Midbrain (tissue), 1 donor: Measurements from ENCODE around the gene TPBGL.
A peak's percentile ranks its signal among the peaks of the same experiment; 100 is the strongest.

Source experiments
- DNase-seq: peaks from one replicate; lab custom pipeline; 2025; lab: John Stamatoyannopoulos, UW

TPBGL gene, protein sequence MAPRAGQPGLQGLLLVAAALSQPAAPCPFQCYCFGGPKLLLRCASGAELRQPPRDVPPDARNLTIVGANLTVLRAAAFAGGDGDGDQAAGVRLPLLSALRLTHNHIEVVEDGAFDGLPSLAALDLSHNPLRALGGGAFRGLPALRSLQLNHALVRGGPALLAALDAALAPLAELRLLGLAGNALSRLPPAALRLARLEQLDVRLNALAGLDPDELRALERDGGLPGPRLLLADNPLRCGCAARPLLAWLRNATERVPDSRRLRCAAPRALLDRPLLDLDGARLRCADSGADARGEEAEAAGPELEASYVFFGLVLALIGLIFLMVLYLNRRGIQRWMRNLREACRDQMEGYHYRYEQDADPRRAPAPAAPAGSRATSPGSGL

DNA sequence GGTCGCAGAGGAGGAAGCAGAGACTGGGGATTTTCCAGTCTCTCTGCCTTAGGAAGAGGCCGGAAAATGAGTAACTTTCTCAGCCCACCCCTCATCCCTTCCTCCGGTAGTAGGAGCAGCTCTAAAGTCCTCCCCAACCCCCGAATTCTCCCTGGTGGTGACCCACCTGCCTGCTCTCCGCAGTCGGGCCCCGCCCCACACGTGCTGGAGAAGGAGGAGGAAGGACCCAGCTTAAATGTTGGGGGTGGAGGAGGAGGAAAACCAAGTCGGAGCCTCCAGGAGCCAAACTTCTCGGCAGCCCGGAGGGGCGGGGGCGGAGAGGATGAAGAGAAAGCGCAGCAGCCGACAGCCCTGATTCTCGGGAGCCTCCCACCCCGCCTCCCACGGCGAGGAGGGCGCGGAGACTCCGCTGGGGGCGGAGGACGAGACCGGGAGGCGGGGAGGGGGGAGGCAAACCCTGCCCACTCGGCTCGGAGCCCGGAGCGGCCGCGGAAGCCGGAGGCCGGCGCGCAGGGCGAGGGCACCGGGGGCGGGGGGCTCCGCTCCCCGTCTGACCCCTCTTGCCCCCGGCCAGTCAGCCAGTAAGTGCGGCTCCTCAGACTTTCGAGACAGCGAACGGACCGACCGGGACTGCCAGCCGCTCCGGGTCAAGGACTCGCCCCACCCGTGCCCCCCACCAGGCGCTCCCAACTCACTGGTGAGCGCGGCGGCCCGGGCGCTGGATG is at the start of gene TPBGL:
TSS of gene TPBGL (plus strand) at position 464 of the 725 bp plus-strand sequence. CDS start 276 bp downstream, outside the sequence.
- no peak for DNase-seq

DNA sequence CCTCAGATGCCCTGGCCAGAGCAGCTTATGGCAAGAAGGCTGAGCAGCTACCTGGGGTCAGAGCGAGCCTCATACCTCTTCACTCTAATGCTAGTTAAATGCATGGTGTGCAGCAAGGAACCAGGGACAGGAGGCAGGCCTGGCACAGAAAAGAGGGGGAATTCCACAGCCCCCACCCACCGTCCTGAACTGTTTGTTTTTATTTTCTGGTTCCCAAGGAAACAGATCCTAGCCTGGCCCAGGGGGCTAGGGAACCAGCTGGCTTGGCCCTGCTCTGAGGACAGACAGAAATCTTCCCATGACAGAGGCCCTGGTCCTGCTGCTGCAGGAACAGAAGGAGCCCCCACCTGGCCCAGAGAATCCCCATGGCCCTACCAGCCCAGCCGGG is 49.2 kb upstream of the TPBGL start:
- DNase-seq = no peak

DNA sequence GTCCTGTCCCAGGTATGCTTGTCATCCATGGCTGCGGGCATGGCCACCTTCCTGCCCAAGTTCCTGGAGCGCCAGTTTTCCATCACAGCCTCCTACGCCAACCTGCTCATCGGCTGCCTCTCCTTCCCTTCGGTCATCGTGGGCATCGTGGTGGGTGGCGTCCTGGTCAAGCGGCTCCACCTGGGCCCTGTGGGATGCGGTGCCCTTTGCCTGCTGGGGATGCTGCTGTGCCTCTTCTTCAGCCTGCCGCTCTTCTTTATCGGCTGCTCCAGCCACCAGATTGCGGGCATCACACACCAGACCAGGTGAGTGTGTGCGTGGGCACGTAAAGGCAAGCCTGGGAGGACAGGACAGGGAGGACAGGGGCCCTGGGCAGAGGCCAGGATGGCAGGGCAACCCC is 47.3 kb upstream of the TPBGL start:
- DNase-seq = no peak

DNA sequence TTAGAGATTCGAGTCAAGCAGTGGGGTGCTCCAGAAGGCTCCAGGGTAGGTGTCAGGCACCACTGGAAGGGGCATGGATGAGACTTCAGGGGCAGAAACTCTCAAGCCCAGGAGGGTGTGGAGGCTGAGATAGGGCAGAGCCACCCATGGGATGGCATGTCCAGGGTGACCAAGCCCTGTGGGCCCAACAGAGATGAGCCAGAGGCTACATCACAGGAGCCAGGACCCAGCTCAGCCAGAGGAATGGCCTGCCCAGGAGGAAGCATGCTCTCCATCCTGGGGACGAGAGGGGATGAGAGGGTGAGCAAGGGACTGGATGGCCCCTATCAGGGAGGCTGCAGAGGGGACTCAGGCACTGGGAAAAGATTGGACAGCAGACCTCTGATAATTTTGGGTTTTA is 46.9 kb upstream of the TPBGL start:
- no peak for DNase-seq

DNA sequence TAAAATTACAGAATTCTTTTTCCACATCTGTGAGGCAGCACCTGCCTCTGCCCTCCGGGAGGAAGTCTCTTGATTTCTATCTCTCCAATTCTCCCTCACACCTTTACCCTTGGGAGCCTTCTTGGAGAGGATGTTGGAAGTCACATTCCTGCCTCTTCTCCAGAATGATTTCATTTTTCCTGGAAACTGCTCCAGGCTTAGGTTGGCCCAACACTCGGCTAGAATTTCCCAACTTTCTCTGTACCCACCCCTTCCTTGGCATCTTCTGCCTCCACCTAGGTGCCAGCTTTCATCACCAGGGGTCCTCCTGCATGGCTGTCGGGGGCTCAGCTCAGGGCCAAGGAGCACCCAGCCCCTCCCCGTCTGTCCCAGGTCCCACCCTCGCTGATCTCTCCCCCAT is 46.4 kb upstream of the TPBGL start:
- DNase-seq = no peak

DNA sequence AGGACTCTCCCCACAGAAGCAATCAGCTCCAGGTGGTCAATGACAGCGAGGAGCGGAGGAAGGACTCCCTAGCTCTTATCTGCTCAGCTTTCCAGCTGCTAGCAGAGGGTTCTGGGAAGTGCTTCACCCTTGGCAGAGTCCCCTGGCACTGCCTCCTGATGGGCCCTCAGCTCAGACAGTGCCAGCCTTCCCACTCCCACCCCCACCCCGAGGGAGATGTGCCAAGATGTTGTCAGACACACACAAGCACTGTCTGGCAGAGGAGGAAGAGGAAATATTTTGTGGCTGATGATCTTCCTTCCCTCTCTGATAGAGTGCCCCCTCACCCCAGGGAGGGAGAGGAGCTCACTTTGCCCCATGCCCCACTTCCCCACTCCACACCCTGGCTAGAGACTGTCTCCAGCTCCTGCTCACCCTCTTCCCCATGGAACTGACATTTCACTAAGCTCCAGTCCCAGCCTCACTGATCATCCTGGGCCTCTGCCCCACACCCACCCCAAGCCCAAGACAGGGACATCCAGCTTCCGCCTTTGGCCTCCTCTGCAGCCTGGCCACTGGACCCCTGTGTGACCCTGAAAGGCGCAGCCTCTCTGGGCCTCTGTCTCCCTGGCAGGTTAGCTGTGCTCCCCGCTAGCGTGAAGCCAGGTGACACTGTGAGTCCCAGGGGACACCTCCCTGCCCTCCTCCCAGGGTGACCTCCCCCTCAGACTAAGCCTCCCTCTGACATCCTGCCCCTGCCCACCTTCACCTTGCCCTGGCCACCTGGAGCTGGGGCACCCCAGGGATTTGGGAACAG is 45.2 kb upstream of the TPBGL start:
- DNase-seq = peak; percentile 49

DNA sequence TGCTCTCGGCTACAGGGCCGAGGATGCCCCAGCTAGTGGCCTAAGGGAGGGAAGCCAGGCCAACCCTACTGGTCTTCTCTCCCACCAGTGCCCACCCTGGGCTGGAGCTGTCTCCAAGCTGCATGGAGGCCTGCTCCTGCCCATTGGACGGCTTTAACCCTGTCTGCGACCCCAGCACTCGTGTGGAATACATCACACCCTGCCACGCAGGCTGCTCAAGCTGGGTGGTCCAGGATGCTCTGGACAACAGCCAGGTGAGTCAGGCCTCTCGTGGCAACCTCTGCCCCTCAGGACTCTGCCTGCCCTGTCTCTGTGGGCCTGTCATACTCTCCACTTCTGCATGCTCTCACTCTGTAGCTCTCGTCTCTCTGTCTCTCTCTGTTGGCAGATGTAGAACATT is 44.1 kb upstream of the TPBGL start:
- no peak for DNase-seq

DNA sequence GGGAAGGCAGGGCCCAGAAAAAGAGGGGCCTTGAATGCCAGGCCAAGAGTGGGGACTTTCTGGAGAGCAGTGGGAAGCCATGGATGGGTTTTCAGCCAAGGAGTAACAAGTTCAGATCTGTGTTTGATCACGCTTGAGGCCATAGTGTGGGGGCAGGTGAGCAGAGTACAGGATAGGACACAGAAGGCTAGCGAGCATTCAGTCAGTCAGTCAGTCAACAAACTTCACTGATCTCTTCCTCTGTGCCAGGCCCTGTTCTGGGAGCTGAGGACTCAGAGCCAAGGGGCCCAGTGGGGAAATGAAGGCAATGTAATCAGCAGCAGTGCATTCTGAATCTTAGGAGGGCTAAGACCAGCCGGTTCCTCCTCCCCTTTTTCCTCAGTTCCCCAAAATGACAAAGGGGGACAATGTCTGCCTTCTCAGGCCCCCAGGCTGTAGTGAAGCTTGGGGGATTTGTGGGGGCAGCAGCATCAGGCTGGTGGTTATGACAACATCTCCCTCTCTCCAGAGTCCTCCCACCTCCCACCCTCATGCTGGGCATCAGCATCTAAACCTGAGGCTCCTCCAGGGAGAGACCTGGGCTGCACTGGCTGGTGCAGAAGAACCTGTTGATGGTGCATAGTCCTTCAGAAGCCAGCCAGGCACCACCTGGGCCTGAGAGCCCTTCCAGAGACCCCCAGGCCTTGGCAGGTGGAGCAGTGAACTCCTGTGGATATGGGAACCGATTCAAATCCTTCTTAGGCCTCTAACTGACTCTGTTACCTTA is 42.9 kb upstream of the TPBGL start:
- DNase-seq = no peak

DNA sequence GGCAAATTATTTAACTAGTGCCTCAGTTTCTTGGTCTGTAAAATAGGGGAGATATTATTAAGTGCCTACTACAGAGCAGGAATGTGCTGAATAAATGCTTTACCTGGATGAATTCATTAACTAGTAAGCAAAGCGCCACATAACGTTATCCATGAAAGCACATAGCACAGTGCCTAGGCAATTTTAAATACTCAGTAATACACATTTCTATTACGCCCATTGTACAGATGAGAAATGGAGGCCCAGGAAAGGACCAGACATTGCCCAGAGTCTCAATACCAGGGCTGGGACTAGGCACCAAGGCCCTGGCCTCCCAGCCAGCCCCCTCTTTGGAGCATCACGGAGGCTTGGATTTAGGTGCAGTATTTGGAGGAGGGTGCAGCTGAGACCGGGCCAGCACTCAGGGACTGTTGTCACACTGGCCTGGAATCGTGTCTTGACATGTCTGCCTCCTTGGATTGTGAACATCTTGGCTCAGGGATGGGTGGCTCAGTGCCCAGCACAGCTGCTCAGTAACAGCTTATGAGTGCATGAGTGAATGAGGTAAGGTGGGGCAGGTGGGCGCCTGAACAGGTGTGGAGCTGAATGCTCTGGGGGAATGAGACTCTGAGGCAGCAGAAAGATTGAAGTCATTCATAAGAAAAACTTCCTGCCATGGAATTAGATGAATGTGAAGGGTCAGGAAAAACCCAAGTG is 42.1 kb upstream of the TPBGL start:
- DNase-seq = no peak

DNA sequence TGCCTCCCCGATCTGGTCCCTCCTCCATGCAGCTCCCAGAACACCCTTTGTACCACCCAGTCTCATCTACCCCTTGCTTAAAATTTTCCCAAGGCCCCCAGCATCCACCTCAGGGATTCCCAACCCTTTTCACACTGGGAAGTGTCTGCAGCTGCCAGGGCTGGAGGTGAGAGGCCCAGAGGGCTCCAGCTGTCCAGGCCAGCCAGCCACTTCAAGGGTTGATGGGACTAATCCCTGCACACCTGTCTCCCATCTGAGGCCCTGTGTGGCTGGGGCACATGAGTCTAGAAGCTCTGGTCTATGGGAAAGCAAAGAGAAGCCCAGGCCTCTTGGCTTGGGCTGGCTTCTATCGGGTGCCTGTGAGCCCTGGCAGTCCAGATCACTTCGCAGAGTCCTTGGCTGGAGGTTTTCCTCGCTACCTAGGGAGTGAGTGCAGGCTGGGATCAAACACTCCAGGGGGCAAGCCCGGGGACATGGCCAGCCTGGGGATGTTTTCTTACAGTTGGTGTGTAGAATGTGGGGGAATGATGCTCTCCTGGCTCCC is 41.1 kb upstream of the TPBGL start:
- DNase-seq = no peak

DNA sequence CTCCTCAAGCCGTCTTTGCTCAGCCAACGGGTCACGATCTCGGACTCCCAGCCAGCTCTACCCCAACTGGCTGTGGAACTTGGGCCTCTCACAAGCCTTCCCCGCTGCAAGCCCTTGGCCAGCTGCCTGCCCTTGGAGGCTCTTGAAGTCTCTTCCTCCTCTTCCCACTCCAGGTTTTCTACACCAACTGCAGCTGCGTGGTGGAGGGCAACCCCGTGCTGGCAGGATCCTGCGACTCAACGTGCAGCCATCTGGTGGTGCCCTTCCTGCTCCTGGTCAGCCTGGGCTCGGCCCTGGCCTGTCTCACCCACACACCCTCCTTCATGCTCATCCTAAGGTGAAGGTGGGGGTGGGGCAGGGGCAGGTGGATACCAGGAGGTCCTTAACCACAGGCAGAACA is 40.5 kb upstream of the TPBGL start:
- DNase-seq = no peak

DNA sequence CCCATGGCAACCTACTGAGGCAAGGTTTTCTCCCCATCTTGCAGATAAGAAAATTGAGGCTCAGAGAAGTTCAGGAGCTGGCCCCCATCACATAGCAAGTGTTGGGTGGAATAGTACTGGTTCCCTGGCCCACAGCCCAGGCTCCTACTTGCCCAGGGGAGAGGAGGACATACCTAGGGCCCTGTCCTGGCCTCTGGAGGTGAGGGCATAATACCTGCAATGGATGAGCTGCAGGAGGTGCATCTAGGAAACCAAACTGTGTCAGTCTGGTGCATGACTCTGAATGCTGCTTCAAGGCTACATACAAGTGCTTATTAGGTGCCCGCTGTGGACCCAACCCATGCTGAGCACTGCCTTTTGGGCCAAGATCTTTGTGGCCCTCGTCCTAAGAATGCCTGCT is 40.0 kb upstream of the TPBGL start:
- no peak for DNase-seq

DNA sequence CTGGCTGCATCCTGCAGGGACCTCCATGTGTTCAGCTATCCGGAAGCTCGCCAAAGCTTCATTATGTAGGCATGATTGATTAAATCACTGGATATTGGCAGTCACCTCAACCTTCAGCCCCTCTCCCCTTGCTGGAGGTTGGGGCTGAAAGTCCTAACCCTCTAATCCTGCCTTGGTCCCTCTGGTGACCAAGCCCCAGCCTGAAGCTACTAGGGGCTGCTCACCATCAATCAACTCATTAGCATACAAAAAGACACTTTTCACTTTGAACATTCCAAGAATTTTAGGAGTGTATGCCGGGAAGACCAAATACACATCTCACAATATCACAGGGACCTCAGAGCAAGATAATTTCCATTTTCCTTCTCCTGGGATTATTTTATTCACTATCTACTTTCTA is 38.8 kb upstream of the TPBGL start:
- no peak for DNase-seq

DNA sequence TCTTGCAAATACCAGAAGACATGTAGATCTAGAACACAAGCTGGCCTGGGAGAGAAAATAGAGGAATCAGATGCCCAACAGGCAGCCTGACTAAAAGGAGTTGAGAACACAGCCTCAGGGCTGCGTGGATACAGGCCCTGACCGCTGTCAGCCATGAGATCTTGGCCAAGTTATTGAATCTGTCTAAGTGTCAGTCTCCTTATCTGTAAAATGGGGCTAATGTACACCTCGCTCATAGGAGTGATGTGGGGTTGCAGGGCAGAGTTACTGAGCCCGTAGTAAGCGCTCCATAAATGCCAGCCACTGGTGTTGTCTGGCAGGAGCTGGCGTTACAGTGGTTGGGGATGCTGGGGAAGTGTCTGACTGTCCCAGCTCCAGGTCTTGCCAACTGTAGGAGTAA is 38.4 kb upstream of the TPBGL start:
- no peak for DNase-seq

DNA sequence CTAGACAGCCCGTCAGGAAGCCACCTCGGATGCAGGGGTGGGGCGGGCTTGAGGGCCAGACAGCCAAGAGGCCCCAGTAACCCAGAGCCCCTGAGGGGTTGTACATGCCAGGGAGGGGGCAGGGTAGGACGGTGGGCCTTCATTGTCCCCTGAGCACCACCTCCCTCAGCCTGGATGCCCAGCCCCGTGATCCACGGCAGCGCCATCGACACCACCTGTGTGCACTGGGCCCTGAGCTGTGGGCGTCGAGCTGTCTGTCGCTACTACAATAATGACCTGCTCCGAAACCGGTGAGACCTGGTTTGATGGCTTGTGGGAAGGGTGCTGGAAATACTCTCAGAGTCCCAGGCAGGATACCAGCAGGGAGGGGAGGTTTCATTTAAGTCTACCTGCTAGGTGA is 37.4 kb upstream of the TPBGL start:
- DNase-seq = no peak

DNA sequence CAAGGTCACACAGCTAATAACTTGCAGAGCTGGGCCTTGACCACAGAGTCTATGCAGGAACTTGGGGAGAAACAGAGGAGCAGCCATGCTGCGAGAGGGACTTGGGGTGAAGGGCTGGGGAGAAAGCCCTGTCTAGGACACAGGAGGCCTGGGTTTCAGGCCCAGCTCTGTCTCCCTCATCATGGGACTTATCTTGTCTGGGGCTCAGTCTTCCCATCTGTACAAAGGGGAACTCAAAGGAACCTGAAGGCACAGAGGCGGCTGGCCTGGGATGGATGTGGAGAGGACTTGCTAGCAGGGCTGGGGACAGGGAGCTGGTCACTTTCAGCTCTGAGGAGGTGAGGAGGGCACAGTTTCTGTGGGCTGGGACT is 36.9 kb upstream of the TPBGL start:
- no peak for DNase-seq

DNA sequence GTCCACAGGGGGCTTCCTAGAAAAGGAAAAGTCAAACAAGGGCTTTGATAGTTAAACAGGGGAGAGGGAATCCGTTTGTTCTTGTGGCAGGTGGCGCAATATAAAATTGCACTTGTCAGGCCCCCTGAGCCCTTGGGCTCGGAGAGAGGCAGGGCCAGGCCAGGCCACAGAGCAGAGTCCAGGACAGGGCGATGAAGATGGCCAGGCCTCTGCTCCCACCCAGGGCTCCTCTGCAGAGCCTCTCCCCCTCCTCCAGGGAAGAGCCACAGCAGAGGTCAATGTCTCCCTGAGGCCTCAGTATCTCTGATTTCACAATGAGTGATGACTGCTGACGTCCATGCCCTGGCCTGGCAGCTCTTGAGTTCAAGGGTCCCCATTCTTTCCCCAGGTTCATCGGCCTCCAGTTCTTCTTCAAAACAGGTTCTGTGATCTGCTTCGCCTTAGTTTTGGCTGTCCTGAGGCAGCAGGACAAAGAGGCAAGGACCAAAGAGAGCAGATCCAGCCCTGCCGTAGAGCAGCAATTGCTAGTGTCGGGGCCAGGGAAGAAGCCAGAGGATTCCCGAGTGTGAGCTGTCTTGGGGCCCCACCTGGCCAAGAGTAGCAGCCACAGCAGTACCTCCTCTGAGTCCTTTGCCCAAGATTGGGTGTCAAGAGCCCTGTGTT is 36.4 kb upstream of the TPBGL start:
- no peak for DNase-seq

DNA sequence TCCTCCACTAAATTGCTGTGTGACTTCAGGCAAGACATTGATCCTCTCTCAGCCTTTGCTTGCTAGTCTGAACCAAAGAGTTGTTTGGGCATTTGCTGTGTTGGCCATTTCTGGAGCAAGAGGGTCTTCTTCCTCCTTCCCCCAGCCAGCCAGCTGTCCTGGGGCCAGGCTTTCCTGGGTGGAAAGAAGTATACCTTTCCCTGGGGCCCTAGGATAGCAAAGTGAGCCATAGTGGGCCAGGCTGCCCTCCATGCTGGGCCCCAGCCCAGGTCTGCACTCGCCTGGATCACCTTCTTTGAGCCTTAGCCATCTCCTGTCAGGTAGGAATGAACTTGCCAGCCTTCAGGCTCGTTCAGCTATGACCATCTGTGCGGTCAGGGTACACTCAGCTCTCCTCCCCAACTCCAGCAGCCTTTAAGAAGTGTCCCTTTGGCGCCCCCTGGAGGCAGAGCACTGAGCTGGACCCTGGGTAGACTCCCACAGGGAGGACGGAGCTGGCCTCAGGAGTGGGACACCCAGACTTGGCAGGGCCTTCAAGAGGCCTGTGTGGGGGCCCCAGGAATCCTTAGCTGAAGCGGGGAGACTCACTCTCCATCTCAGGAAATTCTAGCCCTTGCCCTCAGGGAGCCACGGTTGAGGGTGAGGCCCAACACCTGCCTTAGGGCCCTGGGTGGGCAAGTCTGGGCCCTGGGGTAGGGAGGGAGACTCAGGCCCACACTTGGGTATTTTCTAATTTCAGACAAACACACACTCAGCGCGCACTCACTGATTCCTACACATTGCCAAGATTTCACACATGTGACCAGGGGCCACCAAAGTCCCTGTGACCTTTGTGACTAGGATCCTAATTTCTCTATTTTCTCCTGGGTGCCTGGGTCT is 35.6 kb upstream of the TPBGL start:
- peak; percentile 76 for DNase-seq

DNA sequence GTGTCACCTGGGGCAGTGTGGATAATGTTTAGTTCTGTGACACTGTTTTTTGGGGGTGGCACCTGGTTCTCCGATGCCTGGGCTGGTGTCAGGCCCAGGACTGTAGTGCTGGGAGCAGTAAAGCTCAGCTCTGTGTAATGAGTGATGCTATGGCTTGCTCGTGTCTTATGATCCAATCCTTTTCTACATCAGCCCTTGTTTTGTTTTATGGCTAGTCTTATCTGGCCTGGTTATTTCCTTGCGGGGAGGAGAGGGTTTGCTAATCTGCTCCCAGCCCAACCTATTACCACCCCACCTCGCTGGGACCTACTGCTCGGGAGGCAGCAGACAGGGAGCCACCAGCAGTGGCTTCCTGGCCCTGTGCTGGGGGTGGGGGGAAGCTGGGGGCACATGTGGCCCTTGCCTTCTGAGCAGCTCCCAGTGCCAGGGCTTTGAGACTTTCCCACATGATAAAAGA is 35.0 kb upstream of the TPBGL start:
- no peak for DNase-seq

DNA sequence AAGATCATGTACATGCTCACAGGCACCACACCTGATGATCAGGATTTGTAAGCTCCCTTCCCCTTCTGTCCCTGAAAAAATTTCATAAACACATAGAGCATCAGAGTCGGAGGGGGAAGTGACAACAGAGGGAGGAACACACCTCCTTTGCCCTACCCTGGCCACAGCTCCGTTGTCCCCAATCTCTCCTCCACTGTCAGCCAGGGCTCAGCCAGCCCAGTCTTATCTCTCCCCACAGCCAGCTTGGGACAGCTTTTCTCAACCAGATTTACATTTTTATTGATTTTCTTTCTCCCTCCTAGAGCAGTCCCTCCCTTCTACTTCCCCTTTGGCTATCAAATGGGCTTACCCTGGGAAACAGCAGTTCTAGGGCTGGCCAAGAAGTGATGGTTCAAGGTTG is 32.1 kb upstream of the TPBGL start:
- DNase-seq = no peak
